Measurements from ENCODE around the gene BBX.

GRCh38 chr3:107858876-107859275 is 336.1 kb downstream of the BBX start:
- TF ChIP-seq CTCF (IDR thresholded peaks at IDR 0.05) (no peak), POLR2A (IDR thresholded peaks at IDR 0.05) (no peak), POLR2AphosphoS5 (IDR thresholded peaks at IDR 0.05) (no peak), EP300 (IDR thresholded peaks at IDR 0.05) (no peak)

Data from gastroesophageal sphincter (tissue), 3 donors.